GM19467 (cell line): ENCODE measurements around the gene MRPS12.
"Not testable (repeated sequence)": the region's sequence is repeated elsewhere in the genome, so short reads cannot be mapped to it uniquely, and the experiment has no call there.

ENCODE experiments used
- ATAC-seq: cut with Tn5 transposase; IDR thresholded peaks from one replicate; pipeline ENCODE4 v1.9.1; 2021; ENCODE audit warnings: mild to moderate bottlenecking, moderate library complexity; ENCODE audit not compliant: unreplicated experiment

Gene MRPS12

DNA sequence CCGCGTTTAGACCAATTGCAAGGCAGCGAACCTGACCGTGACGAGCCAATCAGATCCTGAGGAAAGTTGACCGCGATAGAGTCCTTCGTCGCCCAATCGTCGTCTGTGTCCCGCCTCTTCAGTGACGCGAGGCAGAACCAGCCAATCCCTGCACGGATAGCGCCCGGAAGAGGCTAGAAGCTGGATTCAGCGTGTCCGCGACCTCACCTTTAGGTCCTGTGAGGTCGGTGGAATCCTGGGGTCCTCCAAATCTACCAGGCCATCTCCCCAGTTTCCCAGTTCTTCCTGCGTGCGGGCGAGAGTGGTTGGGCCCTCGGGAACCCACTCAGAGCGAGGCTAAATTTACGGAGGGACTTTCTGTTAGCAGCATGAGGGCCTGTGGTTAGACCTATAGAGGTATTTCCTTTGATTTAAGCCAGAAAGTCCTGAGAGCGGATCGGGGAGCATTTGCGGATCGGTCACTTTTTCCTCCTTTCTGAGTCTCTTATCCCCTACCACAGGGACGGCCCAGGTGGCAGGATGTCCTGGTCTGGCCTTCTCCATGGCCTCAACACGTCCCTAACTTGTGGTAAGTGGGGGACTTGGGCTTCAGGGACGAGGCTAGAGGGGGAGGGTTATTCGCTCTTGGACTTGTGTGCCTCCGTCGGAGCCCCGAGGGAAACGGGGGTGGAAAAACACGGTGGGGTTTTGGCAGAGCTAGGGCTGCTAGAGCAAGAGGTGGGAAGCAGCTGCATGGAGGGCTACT lies at the start of gene MRPS12:
Gene MRPS12, plus strand, starts transcription at position 169 of the 745 bp plus-strand sequence. Its CDS starts 351 bp downstream, at position 520.
- peak; percentile 87 for ATAC-seq

DNA sequence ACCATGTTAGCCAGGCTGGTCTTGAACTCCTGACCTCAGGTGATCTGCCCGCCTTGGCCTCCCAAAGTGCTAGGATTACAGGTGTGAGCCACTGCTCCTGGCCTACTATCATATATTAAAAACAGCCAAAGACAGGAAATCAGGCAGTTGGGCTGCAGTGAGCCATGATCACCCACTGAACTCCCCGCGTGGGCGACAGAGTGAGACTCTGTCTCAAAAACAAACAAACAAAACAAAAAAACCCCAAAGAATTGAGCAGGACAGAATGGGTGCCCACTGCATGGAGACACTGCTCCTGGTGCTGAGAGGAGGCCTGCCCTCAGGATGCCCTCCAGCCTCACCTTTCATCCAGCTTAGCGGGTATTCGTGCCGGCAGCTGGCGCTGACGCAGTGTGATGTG lies 47.5 kb upstream of the MRPS12 start:
- no peak for ATAC-seq

DNA sequence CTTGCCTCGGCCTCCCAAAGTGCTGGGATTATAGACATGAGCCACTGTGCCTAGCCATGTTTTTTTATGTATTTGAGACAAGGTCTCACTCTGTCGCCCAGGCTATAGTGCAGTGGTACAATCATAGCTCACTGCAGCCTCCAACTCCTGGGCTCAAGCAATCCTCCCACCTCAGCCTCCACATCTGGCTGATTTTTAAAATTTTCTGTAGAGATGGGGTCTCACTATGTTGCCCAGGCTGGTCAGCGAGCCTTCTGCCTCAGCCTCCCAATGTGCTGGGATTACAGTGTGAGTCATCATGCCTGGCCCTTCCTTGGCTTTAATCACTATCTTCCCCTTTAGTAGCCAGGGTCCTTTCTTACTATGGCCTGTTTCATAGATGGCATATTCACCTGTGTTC lies 46.1 kb upstream of the MRPS12 start:
- ATAC-seq = not testable (repeated sequence)

DNA sequence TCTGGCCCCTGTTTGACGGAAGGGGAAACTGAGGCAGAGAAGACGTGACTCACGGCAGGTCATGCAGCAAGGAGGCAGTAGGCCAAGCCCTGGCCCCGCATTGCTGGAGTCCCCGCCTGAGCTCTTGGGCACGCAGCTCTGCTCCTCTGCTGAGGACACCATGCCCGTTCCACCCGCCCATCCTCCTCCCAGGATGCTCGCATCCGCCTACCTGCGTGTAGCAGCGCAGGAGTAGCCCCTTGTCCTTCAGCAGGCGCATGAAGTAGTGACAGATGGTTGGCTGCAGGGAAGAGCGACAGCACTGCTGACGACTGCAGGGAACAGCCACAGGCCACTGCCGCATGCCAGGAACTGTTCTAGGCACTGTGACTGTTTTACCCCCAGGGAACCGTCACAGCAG lies 41.9 kb upstream of the MRPS12 start:
- ATAC-seq = no peak

DNA sequence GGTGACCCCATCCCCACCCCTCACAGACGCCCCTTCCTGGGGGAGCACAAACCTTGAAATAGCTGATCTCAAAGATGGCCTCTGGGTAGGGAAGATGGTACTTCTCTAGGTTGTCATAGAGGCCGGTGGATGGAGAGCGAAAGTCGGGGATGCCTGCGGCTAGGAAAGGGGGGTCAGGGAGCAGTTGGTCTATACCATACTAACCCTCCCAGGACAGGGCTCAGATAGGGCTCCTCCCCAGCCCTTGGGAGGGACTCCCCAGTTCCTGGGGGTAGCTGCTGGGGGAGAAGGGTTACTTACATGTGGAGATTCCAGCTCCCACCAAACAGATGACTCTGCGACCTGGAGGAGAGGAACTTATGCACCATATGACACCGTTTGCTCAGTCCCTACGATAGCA lies 40.9 kb upstream of the MRPS12 start:
- no peak for ATAC-seq

DNA sequence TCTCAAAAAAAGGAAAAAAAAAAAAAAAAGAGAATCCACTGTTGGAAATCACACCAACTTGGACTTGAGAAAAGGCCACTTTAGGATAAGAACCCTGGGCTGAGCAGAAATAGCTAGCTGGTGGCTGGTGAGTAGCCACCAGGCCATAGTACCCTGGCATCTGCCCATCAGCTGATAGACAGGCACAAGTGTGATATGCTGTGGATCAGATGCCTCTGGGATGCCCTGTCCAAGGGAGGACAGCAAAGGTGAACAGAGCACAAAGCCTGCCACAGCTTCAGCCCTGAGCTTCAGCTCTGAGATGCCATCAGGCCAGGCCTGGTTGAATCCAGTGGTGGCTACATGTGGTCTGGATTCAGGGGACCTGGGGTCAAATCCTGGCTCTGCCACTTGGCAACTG lies 40.1 kb upstream of the MRPS12 start:
- ATAC-seq = no peak

DNA sequence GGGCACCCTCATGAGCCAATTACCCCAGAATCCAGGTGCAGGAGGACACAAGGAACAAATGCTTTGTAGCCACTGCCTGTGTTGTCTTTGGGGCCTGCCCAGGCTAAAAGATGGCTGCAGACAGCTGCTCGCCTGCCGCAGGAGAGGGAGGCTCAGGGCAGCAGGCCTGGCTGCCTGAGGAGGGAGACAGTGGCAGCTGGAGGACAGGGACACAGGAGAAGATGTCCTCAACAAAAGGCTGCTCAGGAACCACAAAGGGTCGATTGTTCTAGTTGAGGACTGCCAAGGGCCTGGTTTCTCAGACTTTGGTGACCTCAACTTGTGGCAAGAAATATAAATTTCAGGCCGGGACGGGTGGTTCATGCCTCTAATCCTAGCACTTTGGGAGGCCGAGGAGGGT lies 39.0 kb upstream of the MRPS12 start:
- no peak for ATAC-seq

DNA sequence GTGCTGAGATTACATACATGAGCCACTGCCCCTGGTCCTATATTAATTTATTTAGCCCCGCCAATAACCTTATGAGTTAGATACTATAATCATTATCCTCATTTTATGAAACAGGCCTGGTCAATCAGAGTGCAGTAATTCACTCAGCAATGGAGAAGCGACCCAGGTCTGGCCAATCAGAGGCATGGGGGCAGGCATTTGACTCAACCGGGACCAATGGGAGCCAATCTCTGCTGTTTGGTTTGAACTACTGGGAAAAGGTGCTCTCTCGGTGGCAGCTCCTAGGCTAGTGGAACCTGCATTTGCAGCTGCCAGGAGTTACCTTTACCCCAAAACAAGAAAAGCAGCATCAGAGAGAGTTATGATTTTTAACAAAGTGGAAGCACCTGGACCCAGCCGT lies 37.9 kb upstream of the MRPS12 start:
- no peak for ATAC-seq

DNA sequence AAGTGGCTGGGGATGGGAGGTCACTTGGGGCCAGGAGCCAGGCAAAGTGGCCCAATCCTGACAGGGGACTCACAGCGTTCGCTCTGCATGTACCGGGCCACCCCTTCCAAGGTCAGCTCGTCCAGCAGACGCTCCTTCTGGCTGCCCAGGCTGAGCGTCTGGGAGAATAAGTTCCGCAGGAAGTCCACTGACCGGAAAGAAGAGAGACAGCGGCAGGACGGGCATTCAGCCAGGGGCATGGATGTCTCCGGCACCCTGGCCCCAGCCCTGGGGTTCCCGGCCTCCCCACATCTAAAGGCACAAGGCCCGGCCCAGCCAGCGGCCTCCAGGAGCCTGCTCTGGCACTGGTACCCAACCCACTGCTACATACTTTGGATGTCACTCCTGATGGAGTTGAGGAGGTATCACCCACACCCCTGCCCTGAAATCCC lies 37.4 kb upstream of the MRPS12 start:
- no peak for ATAC-seq

DNA sequence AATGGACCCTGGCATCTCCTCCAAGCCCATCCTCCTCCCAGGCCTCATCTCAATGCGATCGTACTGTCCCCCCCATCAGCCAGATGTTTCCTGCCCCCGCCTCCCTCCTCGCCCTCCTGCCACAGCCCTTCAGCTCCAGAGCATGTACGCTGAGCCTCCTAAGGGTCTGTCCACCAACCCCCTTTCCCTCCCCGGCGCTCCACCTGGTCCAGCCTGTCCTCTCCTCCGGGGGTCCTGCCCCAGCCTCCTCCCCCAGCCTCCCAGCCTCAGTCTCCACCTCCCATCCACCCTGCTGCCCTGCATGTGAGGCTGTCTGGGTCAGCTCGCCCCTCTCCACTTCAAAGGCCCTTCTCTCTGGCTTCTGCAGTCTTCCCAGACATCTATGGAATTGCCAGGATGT lies 35.8 kb upstream of the MRPS12 start:
- ATAC-seq = no peak

DNA sequence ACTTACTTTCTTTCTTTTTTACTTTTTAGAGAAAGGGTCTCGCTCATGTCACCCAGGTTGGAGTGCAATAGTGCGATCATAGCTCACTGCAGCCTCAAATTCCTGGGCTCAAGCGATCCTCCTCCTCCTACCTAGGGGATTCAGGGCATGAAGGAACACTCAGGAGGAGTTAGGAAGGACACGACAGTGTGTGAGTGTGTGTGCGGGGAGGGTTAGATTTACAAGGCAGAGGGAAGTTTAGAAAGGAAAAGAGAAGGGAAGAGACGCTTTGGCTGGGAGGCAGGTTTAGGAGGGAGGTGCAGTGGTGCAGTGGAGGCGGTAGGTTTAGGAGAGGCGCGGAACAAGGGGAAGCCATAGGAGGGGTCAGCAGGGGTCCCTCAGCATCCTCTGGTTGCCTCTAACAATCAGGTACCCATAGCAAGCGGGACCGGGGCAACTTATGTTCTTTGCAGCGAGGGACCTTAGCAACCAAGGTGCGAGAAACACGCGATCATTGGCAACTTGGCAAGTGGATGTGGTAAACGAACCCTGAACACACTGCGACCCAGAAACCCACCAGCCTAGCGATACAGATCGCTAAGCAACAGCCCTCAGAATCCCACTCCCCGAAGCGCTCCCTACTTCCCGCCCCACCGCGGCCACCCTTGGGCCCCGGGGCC lies 31.8 kb upstream of the MRPS12 start:
- no peak for ATAC-seq

DNA sequence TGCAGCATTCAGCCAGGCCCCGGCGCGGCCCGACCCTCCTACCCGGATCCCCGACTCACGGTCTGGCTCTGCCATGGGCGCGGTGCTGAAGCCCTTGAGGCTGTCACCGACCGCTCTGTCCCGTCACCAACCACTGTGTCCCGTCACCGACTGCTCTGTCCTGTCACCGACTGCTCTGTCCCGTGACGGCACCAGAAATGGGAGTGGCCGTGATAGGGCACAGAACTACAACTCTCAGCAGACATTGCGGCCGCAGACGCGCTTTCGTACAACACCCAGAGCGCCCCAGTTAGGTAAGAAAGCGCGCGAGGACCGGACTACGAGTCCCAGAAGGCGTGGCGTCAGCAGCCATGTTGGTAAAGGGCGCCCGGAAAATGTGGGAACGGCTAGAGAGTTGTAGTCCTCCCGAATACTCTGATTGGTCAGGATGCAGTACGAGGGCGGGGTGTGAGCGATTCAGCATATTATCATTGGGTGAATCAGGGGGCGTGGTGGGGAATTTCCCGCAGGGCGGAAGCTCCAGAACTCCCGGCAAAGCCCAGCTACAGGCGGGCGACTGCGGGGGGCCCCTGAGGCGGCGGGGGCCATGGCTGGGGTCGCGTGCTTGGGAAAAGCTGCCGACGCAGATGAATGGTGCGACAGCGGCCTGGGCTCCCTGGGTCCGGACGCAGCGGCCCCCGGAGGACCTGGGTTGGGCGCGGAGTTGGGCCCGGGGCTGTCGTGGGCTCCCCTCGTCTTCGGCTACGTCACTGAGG lies 31.1 kb upstream of the MRPS12 start, which contains the start of the genes NFKBIB and SIRT2:
Gene NFKBIB, plus strand, starts transcription at position 523 of the 755 bp plus-strand sequence. Its CDS starts 64 bp downstream, at position 587.
Gene SIRT2, minus strand, starts transcription at position 172 of the 755 bp plus-strand sequence. Its CDS starts 97 bp downstream, at position 75.
- ATAC-seq = peak; percentile 90

DNA sequence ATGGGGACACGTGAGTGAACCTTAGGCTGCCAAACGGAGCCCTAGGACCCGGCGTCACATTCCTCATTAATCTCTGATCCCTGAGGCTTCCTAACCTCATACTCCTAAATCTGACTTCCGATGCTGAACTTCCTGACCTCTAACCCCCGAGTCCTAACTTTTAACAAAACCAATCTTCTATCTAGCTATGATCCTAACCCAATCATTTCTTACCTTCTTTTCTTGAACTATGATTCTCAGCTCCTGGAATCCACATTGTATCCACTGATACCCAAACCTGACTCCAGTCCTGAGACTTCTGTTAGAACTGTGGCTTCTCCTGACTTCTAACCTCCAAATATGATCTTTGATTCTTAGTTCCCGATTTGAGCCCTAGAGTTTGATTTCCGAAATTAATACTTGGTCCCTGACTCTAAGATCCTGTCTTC lies 30.5 kb upstream of the MRPS12 start:
- no peak for ATAC-seq

DNA sequence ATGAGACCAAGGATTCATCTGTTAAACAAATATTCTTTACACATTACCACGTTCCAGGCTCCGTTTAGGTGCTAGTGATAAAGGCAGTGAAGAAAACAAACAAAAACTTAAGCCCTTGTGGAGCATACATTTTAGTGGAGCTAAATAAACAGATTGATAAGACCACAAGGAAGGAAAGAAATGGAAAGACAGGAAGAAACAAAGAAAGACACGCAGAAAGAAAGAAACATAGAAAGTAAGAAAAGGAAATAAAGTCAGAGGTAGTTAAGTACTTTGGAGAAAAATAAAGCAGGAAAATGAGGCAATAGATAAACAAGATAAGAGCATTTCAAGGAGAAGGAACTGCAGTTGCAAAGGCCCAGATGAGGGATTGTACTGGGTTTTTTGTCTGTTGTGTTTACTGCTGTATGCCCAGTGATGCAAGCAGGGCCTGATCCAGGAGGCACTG lies 30.0 kb upstream of the MRPS12 start:
- ATAC-seq = no peak

DNA sequence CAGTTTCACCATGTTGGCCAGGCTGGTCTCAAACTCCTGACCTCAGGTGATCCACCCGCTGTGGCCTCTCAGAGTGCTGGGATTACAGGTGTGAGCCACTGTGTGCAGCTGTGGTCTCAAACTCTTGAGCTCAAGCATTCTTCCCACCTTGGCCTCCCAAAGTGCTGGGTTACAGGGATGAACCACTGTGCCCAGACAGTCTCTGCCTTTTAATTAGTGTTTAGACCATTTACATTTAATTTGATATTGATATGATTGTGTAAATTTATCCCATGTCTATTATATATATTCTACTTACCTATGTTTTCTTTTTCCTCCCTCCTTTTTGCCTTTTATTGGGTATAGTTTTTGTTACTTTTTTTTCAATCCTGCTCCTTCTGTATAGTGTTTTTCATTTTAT lies 29.1 kb upstream of the MRPS12 start:
- ATAC-seq = no peak

DNA sequence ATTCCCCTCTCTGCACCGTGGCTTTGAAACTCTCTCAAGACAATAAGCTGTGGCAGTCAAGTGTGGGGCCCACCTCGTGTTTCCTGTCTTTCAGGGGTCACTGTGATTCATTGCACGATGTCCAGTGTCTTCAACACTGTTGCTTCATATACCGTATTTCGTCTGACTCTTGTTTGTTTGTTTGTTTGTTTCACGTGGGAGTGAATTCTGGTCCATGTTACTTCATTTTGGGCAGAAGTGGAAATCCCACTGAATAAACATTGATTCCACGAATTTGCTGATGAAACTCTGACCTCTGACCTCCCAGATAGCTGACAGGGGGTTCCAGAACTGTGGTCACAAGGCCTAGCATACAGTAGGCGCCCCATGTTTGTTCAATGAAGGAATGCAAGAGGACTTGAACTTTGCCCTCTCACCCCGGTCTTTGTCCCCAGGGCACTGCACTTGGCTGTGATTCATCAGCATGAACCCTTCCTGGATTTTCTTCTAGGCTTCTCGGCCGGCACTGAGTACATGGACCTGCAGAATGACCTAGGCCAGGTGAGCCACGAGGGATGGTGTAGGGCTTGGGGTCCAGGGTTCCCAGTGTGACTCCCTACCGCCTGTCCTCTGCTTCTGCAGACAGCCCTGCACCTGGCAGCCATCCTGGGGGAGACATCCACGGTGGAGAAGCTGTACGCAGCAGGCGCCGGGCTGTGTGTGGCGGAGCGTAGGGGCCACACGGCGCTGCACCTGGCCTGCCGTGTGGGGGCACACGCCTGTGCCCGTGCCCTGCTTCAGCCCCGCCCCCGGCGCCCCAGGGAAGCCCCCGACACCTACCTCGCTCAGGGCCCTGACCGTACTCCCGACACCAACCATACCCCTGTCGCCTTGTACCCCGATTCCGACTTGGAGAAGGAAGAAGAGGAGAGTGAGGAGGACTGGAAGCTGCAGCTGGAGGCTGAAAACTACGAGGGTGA lies 25.9 kb upstream of the MRPS12 start:
- no peak for ATAC-seq

DNA sequence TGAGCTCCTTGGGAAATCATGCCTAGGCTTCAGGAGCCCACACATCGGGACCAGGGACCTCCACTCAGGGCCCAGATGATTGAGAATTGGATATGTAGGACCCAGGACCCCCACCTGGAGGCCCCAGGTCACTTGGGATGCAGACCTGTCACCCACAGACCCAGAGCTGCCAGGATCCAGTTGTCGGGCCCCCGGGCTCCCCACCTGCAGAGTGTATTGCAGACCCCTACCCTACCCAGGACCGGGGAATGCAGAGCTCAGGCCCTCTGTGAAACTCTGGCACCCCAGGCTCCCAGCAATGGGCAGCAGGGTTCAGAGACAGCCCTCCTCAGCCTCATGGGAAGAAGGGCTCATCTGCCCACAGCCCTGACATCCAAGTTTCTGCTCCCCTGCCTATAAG lies 25.1 kb upstream of the MRPS12 start:
- no peak for ATAC-seq

DNA sequence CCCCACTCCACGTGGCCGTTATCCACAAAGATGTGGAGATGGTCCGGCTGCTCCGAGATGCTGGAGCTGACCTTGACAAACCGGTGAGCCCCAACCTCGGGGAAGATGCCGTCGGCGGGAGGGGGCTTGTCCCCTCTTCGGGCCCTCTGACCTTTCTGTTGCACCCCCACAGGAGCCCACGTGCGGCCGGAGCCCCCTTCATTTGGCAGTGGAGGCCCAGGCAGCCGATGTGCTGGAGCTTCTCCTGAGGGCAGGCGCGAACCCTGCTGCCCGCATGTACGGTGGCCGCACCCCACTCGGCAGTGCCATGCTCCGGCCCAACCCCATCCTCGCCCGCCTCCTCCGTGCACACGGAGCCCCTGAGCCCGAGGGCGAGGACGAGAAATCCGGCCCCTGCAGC lies 23.5 kb upstream of the MRPS12 start:
- ATAC-seq = no peak

DNA sequence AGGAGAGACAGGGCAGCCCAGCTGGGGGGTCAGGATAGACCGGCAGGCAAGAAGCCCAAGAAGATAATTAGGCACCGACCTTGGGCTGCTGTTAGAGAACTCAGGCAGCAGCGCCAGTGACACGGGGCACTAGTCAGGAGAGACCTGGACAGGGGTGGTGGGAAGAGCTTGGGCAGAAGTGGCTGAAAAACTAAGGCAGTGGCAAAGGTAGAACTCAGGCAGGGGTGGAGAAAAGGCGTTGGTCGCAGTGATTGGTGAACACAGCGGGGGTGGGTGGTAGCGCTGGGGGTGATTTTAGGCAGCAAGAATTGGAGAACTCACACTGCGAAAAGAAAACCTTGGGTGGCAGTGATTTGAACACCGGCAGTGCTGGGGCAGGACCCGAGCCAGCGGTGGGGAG lies 23.1 kb upstream of the MRPS12 start:
- no peak for ATAC-seq

DNA sequence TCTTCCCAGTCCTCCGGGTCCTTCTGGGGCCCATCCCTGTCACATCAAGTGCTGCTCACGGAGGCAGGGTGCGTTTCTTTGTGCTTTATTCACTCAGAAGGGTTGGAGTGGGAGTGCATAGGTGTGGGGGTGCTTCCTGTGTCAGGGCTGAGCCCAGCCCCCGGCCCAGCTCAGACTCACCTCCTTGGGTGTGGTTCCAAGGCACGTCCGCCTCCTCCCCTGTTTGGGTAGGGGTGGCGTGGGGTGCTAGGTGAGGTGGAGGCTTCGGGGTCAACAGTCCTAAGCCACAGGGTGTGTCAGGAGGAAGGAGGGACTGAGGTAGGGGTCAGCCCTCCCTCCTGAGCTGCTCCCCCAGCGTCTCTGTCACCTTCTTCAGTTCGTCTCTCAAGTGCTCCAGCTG lies 21.8 kb upstream of the MRPS12 start:
- ATAC-seq = no peak
